GM18511 (cell line): Measurements from ENCODE around the gene SLC25A4.
"Not testable (repeated sequence)": the region's sequence is repeated elsewhere in the genome, so short reads cannot be mapped to it uniquely, and the experiment has no call there.

Source experiments
- ATAC-seq: cut with Tn5 transposase; IDR thresholded peaks from one replicate; pipeline ENCODE4 v1.9.1; 2021; ENCODE audit warnings: mild to moderate bottlenecking, moderate library complexity; ENCODE audit not compliant: unreplicated experiment

Gene SLC25A4

DNA sequence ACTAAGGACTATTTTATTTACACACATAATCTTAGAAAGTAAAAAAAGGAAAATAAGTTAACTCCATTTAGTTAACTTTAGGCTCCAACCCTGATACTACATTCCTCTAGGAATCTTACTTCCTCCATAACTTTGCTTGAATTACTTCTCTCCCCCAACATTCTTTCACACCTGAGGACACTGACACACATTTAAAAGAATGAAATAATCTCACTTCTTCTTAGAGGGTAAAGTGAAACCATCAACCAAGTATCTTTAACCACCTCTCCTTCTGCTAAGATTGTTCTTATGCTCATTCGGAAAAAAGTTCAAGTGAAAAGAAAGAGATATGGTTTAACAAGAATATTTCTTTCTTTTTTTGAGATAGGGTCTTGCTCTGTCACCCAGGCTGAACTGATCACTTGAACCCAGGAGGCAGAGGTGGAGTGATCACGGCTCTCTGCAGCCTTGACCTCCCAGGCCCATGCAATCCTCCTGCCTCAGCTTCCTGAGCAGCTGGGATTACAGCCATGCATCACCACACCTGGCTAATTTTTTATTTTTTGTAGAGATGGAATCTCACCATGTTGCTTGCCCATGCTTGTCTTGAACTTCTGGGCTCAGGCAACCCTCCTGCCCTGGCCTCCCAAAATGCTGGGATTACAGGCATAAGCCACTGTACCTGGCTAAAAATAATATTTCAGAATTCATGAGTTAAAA, 28.5 kb downstream of the SLC25A4 start:
- ATAC-seq = peak; percentile 94

DNA sequence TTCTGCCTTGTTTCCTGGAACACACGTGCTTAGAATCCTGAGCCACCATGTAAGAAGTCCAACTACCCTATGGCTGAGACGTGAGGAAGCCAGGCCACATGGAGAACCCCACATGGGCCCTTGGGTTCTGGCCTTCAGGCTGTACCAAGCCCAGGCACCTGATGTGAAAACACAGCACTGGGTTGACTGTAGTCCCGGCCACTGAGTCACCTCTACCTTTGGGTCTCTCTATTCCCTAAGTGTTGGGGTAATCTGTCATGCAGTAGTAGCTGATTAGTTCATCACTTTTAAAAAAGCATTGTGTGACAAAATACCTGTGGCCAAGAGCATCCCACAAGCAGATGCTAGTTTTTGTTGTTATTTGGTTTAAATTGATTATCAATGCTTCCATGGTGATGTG, 36.4 kb downstream of the SLC25A4 start:
- no peak for ATAC-seq

DNA sequence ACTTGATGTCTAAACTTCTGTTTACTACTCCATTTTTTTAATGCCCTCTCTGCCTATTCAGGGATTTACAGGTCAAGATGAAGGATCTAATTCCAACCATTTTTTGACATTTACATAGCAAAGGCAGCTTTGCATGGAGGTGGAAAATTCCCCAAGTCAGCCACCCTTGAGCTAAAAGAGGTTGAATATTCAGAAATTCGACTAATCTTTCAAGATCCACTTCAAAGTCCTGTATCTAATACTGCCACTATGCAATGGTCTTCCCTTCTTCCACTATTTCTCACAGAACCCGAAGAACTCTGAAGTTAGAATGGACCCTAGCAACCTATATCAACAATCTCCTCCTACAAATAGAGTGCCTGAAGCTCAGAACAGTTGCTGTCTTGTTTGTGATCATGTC, 39.2 kb downstream of the SLC25A4 start:
- no peak for ATAC-seq

DNA sequence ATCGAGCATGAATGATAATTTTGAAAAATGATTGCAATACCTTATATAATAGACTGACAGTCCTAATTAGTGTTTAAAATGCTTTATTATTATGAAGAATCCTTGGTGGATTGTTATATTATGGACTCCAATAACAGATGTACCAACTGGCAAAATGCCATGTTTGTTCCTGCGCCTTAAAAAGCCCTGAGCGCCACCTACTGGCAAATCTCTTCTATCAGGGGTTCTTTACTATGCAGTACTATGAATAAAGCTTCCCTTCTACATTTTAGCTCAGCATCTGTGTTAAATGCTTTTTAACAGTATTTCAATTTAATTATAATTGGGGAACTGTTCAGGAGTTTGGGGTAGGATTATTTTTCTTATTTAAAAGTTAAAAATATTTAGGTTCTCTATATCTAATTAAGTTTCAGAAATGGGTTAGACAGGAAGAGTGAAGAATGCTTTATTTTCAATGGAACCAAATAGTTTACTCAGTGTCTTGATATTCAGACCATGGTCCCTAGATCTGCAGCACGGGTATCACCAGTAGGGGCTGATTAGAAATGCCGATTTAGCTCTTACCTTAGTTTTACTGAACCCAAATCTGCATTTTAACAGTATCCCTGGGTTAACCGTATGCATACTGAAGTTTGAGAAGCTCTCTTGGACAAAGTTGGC, 40.7 kb downstream of the SLC25A4 start:
- peak; percentile 67 for ATAC-seq

DNA sequence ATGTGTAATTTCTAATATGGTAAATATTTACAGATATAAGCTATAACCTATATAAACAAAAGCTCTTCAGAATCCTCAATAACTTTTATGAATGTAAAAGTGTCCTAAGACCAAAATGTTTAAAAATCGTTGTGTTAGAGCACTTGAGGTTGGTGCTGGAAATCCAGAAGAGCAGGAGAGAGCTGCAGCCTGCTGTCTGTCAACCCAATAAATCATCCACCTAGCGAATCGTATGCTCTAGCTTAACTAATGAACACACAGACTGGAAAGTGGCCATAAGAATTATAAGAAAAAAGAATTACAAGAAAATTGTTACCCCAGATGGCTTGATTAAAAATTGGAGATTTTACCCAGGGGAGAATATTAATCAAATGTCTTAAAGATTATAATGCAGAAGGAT, 43.7 kb downstream of the SLC25A4 start:
- ATAC-seq = no peak

DNA sequence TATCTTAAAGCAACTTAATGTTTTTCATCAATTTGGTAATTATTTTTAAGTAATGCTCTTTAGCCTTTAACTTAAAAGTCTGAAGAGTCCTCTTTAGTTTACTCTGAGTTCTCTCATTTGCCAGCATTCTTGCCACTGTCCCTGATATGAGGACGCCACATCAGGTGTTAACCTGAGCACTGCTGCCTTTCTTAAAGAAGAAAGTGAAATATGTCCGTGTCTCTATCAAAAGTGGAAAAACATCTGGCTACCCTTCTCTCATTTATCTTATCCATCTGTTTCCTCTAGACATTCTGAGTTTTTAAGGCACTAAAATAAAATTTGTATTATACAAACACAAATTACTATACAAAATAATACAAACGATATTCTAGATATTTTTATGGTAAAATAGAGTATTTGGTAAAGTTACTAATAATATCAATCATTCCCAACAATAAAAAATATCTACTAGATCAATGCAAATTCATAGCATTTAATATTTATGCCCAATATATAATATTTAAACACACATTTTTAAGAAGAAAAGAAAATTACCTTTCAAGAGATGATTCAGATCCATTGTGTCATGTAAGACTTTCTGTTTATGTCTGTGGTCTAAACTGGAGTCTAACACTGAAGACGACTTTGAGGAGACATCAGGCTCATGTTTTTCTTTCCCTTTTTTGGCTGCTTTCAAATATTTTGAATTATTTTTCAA, 46.7 kb downstream of the SLC25A4 start:
- ATAC-seq = no peak

DNA sequence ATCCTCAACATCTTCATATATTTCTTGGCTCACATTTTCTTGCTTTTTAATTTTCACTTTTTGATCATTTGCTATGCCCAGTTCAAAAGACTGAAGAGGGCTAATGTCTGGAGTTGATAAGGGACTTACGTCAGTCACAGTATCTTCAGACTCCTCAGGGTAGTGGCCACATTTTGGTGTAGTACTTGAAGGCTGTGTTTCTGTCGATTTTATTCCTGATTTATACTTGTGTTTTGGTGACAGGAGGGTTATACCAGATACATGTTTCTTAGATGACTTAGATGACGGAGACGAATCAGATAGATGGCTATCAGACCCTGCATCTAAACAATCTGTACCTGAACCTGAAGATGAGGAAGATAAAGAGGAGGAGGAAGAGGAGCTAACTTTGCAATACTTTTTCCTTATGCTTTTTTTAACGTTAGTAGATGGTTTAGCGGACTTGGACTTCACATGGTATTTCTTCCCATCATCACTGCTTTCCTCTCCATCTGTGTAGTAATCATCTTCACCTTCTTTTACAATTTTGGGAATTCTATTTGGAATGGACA, 47.3 kb downstream of the SLC25A4 start:
- no peak for ATAC-seq

DNA sequence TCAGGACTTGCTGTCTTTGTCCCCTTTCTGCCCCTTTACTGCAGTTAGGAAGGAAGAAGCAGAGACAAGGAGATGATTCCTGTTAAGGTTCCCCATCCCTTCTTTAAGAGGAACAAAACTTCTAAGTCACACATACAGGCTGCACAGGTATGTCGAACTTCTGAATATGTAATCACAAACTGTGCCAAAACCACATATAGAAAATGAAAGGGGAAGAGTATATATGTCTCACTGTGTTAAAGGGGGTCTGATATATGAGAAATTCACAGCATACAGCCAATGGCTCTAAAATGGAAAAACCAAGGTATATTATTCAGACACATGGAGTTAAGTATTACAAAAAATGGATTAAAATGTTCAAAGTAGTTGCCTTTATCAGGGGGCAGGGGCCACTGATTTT, 49.0 kb downstream of the SLC25A4 start:
- peak; percentile 96 for ATAC-seq

DNA sequence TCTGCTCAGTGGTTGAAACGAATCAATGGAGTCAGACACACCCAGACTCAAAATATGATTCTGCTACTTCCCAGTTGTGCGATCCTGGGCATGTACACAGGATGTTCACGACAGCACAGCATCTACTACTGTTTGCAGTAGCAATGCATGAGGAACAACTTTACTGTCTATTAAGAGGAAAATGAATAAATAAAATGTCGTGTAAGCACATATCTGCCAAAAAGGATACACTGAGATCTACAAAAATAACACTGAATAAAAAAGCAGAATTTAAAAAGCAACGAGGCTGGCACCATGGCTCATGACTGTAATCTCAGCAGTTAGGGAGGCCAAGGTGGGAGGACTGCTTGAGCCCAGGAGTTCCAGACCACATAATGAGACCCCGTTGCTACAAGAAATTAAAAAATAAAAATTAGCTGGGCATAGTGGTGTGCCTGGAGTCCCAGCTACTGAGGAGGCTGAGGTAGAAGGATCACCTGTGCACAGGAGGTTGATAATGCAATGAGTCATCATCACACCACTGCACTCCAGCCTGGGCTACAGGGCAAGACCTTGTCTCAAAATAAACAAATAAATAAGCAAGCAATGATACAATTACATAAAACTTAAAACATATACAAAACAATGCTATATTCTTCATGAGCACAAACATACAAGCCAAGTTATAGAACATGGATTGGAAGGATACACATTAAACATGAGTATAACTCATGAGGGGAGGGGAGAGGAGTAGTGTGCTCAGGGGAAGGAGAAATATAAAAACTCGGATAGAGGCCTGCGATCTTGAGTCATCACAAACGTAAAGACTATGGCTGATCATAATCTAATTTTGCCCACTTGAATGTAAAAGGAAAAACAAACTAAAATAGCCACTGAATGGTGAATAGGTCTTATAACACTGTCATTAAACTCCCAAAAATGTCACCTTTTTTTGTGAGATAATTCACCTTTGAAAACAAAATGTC, 52.1 kb downstream of the SLC25A4 start:
- no peak for ATAC-seq

DNA sequence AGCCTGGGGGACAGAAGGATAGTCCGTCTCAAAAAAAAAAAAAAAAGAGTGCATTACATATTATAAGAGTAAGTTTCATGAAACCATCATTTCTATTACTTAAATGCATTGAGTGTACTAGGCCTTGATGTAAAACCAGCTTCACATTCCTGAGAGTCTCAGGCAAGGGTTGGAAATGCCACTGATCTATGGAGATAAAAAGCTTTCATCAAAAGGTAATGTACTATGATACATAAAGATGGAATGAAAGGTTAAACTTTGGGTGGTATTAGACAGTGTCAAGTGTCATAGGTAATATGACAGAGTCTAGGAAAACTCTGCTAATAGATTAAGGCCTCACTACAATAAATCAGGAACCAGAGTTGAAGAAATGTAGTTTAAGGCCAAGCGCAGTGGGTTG, 53.4 kb downstream of the SLC25A4 start:
- no peak for ATAC-seq

DNA sequence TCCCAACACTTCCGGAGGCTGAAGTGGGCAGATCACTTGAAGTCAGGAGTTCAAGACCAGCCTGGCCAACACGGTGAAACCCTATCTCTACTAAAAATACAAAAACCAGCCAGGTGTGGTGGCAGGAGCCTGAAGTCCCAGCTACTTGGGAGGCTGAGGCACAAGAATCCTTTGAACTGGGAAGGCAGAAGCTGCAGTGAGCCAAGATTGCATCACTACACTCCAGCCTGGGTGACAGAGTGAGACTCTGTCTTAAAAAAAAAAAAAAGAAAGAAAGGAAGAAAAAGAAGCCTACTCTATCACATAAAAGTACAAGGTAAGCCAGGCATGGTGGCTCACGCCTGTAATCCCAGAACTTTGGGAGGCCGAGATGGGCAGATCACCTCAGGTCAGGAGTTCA, 55.1 kb downstream of the SLC25A4 start:
- ATAC-seq = not testable (repeated sequence)
